Measurements from ENCODE around the gene PROC. TPM values are rescaled to one million over a fixed set of nuclear protein-coding genes. Genes with fewer than 3 reads are reported as not detected.
A peak's percentile ranks its signal among the peaks of the same experiment; 100 is the strongest.
"Not testable (repeated sequence)": the region's sequence is repeated elsewhere in the genome, so short reads cannot be mapped to it uniquely, and the experiment has no call there.

The PROC gene
- polyA plus RNA-seq, 1 donor = 7.8 TPM

GRCh38 chr2:127449898-127450297, 31.7 kb downstream of the PROC start:
- DNase-seq = no peak
- Histone ChIP-seq H3K9me3 (ENCODE audit: control insufficient read depth, low read depth, low read length) (no peaks in the 10 kb centered on the region), H3K4me3 (ENCODE audit: low read length) (no peak overlapping the region), H3K27ac (ENCODE audit: low read length) (no peak overlapping the region), H3K36me3 (ENCODE audit: control insufficient read depth, insufficient read depth, low read length) (no peaks in the 10 kb centered on the region), H3K4me1 (ENCODE audit: control insufficient read depth, insufficient read depth, low read length) (peaks cover 8% of the 10 kb centered on the region), H3K27me3 (ENCODE audit: control insufficient read depth, insufficient read depth, low read length) (no peaks in the 10 kb centered on the region)
- WGBS (ENCODE audit: insufficient coverage, low lambda C conversion rate) = no CpG with 5 or more reads among the region's 4 CpGs

DNA sequence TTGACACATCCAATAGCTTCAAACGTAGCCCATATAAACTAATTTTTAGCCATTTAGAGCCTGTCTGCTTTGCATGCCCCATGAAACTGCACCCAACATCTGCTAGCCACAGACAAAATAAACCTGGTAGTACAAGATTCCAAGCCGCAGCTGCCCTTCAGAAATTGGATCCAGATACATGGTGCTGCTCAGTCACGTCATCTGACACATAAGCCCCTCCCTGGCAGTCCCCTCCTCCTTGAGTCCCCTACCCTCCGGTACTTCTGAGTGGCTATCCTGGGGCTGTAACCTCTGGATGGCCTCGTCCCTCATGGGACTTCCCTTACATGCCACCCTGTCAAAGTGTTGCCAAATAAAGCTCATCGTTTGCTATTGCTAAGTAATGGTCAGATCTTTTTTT, 33.8 kb downstream of the PROC start:
- 83% methylated on average over 2 of the region's 6 CpGs for WGBS (ENCODE audit: insufficient coverage, low lambda C conversion rate)
- Histone ChIP-seq H3K4me3 (ENCODE audit: low read length) (no peak overlapping the region), H3K27ac (ENCODE audit: low read length) (no peak overlapping the region), H3K27me3 (ENCODE audit: control insufficient read depth, insufficient read depth, low read length) (no peaks in the 10 kb centered on the region), H3K4me1 (ENCODE audit: control insufficient read depth, insufficient read depth, low read length) (peaks cover 19% of the 10 kb centered on the region), H3K9me3 (ENCODE audit: control insufficient read depth, low read depth, low read length) (no peaks in the 10 kb centered on the region), H3K36me3 (ENCODE audit: control insufficient read depth, insufficient read depth, low read length) (no peaks in the 10 kb centered on the region)
- no peak for DNase-seq

GRCh38 chr2:127452423-127452822, 34.2 kb downstream of the PROC start:
- not testable (repeated sequence) for H3K9me3 ChIP-seq (ENCODE audit: control insufficient read depth, low read depth, low read length); H3K4me3 ChIP-seq (ENCODE audit: low read length); H3K36me3 ChIP-seq (ENCODE audit: control insufficient read depth, insufficient read depth, low read length); H3K27ac ChIP-seq (ENCODE audit: low read length); H3K27me3 ChIP-seq (ENCODE audit: control insufficient read depth, insufficient read depth, low read length); DNase-seq
- peaks cover 21% of the 10 kb centered on the region for H3K4me1 ChIP-seq (ENCODE audit: control insufficient read depth, insufficient read depth, low read length)
- no CpG with 5 or more reads among the region's 8 CpGs for WGBS (ENCODE audit: insufficient coverage, low lambda C conversion rate)

DNA sequence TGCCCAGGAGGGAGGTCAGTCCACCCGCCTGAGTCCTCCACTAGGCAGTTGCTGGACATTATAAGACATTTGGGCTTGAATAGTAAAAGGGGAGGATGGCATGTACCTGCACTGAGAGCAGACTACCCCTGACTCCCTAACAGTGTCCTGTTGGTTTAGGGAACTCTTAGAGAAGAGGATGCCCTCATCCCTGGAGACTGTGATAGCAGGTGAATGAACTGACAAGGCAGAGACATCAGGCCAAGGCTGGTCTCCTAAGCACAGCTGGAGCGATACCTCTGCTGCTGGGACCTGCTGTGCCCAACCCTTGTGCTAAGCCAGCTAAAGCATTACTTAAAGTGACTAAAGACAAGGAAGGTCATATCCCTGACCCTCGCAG, 34.8 kb downstream of the PROC start:
- Histone ChIP-seq H3K27me3 (ENCODE audit: control insufficient read depth, insufficient read depth, low read length) (no peaks in the 10 kb centered on the region), H3K4me3 (ENCODE audit: low read length) (no peak overlapping the region), H3K27ac (ENCODE audit: low read length) (no peak overlapping the region), H3K9me3 (ENCODE audit: control insufficient read depth, low read depth, low read length) (no peaks in the 10 kb centered on the region), H3K4me1 (ENCODE audit: control insufficient read depth, insufficient read depth, low read length) (peaks cover 21% of the 10 kb centered on the region), H3K36me3 (ENCODE audit: control insufficient read depth, insufficient read depth, low read length) (no peaks in the 10 kb centered on the region)
- DNase-seq = no peak
- no CpG with 5 or more reads among the region's 3 CpGs for WGBS (ENCODE audit: insufficient coverage, low lambda C conversion rate)

GRCh38 chr2:127453392-127454171, 35.4 kb downstream of the PROC start:
- H3K27me3 ChIP-seq (ENCODE audit: control insufficient read depth, insufficient read depth, low read length) = no peaks in the 10 kb centered on the region
- peaks cover 21% of the 10 kb centered on the region for H3K4me1 ChIP-seq (ENCODE audit: control insufficient read depth, insufficient read depth, low read length)
- peak in 1 of 2 donors; percentile 21 for DNase-seq
- peak overlapping the region; percentile 90 for H3K27ac ChIP-seq (ENCODE audit: low read length)
- H3K4me3 ChIP-seq (ENCODE audit: low read length) = no peak overlapping the region
- no CpG with 5 or more reads among the region's 8 CpGs for WGBS (ENCODE audit: insufficient coverage, low lambda C conversion rate)
- no peaks in the 10 kb centered on the region for H3K9me3 ChIP-seq (ENCODE audit: control insufficient read depth, low read depth, low read length)
- no peaks in the 10 kb centered on the region for H3K36me3 ChIP-seq (ENCODE audit: control insufficient read depth, insufficient read depth, low read length)

DNA sequence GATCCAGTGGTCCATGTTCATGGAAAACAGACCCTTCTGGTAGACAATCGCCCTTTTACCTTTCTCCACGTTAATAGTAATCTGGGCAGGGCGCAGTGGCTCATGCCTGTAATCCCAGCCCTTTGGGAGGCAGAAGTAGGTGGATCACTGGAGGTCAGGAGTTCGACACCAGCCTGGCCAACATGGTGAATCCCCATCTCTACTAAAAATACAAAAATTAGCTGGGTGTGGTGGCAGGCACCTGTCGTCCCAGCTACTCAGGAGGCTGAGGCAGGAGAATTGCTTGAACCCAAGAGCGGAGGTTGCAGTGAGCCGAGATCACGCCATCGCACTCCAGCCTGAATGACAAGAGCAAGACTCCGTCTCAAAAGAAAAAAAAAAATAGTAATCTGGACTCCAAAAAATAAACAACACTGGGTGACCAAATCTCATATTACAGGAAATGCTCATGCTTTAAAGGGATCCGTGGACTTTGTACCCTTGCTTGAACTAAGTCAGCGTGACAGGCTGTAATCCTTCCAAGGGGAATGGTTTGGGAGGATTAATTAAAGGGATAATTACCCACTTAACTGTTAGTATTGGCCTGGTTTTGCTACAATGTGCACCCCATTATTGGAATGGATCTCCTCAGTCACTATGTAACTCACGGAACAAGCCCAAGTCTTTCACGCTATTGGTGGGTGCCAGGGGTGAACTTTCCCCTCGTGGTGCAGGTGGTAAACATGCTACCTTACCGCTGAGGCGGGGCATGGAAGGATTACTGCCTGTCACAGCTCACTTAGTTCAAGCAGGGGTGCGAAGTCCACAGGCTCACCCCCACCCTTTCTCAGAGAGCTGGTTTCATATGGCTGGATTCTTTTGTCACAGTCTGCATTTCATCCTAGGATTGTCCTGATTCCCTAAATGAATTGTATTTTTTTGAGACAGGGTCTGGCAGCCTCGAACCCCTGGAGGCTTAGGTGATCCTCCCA, 36.7 kb downstream of the PROC start:
- no peak overlapping the region for H3K4me3 ChIP-seq (ENCODE audit: low read length)
- 0% methylated on average over 1 of the region's 19 CpGs for WGBS (ENCODE audit: insufficient coverage, low lambda C conversion rate)
- peak overlapping the region; percentile 90 for H3K27ac ChIP-seq (ENCODE audit: low read length)
- peaks cover 21% of the 10 kb centered on the region for H3K4me1 ChIP-seq (ENCODE audit: control insufficient read depth, insufficient read depth, low read length)
- peak; percentile 94 to 98 for DNase-seq
- H3K9me3 ChIP-seq (ENCODE audit: control insufficient read depth, low read depth, low read length) = no peaks in the 10 kb centered on the region
- no peaks in the 10 kb centered on the region for H3K27me3 ChIP-seq (ENCODE audit: control insufficient read depth, insufficient read depth, low read length)
- no peaks in the 10 kb centered on the region for H3K36me3 ChIP-seq (ENCODE audit: control insufficient read depth, insufficient read depth, low read length)

GRCh38 chr2:127455566-127456493, 37.6 kb downstream of the PROC start:
- 70% methylated on average over 5 of the region's 13 CpGs for WGBS (ENCODE audit: insufficient coverage, low lambda C conversion rate)
- no peak overlapping the region for H3K4me3 ChIP-seq (ENCODE audit: low read length)
- H3K27ac ChIP-seq (ENCODE audit: low read length) = peak overlapping the region; percentile 90
- peak; percentile 72 to 86 for DNase-seq
- H3K36me3 ChIP-seq (ENCODE audit: control insufficient read depth, insufficient read depth, low read length) = no peaks in the 10 kb centered on the region
- H3K27me3 ChIP-seq (ENCODE audit: control insufficient read depth, insufficient read depth, low read length) = no peaks in the 10 kb centered on the region
- H3K9me3 ChIP-seq (ENCODE audit: control insufficient read depth, low read depth, low read length) = no peaks in the 10 kb centered on the region
- H3K4me1 ChIP-seq (ENCODE audit: control insufficient read depth, insufficient read depth, low read length) = peaks cover 21% of the 10 kb centered on the region

GRCh38 chr2:127456960-127457359, 38.7 kb downstream of the PROC start:
- WGBS (ENCODE audit: insufficient coverage, low lambda C conversion rate) = 100% methylated on average over 1 of the region's 12 CpGs
- H3K27ac ChIP-seq (ENCODE audit: low read length) = no peak overlapping the region
- H3K4me1 ChIP-seq (ENCODE audit: control insufficient read depth, insufficient read depth, low read length) = peaks cover 21% of the 10 kb centered on the region
- DNase-seq = no peak
- no peaks in the 10 kb centered on the region for H3K9me3 ChIP-seq (ENCODE audit: control insufficient read depth, low read depth, low read length)
- no peaks in the 10 kb centered on the region for H3K36me3 ChIP-seq (ENCODE audit: control insufficient read depth, insufficient read depth, low read length)
- H3K4me3 ChIP-seq (ENCODE audit: low read length) = no peak overlapping the region
- H3K27me3 ChIP-seq (ENCODE audit: control insufficient read depth, insufficient read depth, low read length) = no peaks in the 10 kb centered on the region

- Histone ChIP-seq H3K36me3 (ENCODE audit: control insufficient read depth, insufficient read depth, low read length) (no peaks in the 10 kb centered on the region), H3K27ac (ENCODE audit: low read length) (no peak overlapping the region), H3K9me3 (ENCODE audit: control insufficient read depth, low read depth, low read length) (no peaks in the 10 kb centered on the region), H3K4me1 (ENCODE audit: control insufficient read depth, insufficient read depth, low read length) (peaks cover 24% of the 10 kb centered on the region), H3K27me3 (ENCODE audit: control insufficient read depth, insufficient read depth, low read length) (no peaks in the 10 kb centered on the region), H3K4me3 (ENCODE audit: low read length) (no peak overlapping the region)
- 70% methylated on average over 2 of the region's 3 CpGs for WGBS (ENCODE audit: insufficient coverage, low lambda C conversion rate)
- DNase-seq = no peak
Observed at GRCh38 chr2:127462461-127462860, 44.2 kb downstream of the PROC start.

Measured in large intestine (tissue), 3 donors.